MCF 10A (cell line): ENCODE data around the gene DPP8. TPM values are rescaled to one million over a fixed set of nuclear protein-coding genes. Genes with fewer than 3 reads are reported as not detected.

Experiments
- BruUV-seq: library from RNA; stranded (reverse); fragments of 400-500 nt; replicated peaks from 2 replicates; lab custom pipeline; 2021; lab: Mats Ljungman, UMichigan
- CTCF ChIA-PET: fragments of 300-600 bp; sonication (Branson Sonifier 250); formaldehyde crosslinking; extraction: SDS; loops from one replicate; lab custom pipeline; 2021; ENCODE audit warnings: antibody characterized with exemption, inconsistent platforms; lab: Yijun Ruan, JAX
- POLR2A ChIA-PET: fragments of 300-600, 350-650 bp; sonication (Branson Sonifier 250); formaldehyde crosslinking; extraction: SDS; loops from one replicate; lab custom pipeline; 2020; ENCODE audit warnings: antibody characterized with exemption, inconsistent platforms; lab: Yijun Ruan, JAX
- DNase-seq: peaks from one replicate; pipeline ENCODE4 v3.0.0-alpha.2; 2018; ENCODE audit not compliant: unreplicated experiment
- H3K27ac Mint-ChIP-seq: one replicate; pipeline ENCODE4 v1.8.0; 2022; ENCODE audit warnings: mild to moderate bottlenecking, low read depth, mixed read lengths; ENCODE audit not compliant: unreplicated experiment
- H3K27me3 Mint-ChIP-seq: one replicate; pipeline ENCODE4 v1.8.0; 2022; ENCODE audit warnings: mixed read lengths; ENCODE audit not compliant: insufficient read depth, unreplicated experiment
- H3K36me3 Mint-ChIP-seq: one replicate; pipeline ENCODE4 v1.8.0; 2022; ENCODE audit warnings: mild to moderate bottlenecking, moderate library complexity, mixed read lengths; ENCODE audit not compliant: insufficient read depth, unreplicated experiment
- H3K4me1 Mint-ChIP-seq: one replicate; pipeline ENCODE4 v1.8.0; 2022; ENCODE audit warnings: mixed read lengths; ENCODE audit not compliant: insufficient read depth, unreplicated experiment
- H3K4me3 Mint-ChIP-seq: one replicate; pipeline ENCODE4 v1.8.0; 2022; ENCODE audit warnings: mild to moderate bottlenecking, moderate library complexity, mixed read lengths; ENCODE audit not compliant: unreplicated experiment
- H3K9me3 Mint-ChIP-seq: one replicate; pipeline ENCODE4 v1.8.0; 2022; ENCODE audit warnings: mixed read lengths; ENCODE audit not compliant: unreplicated experiment
- CTCF ChIP-seq: fragments of 200-600 bp; IDR thresholded peaks from one replicate; pipeline ENCODE4 v1.8.0; 2022; ENCODE audit warnings: antibody characterized with exemption, mild to moderate bottlenecking; ENCODE audit not compliant: unreplicated experiment
- intact Hi-C: fragments of 100-400 bp; cut with micrococcal nuclease; formaldehyde crosslinking; loops from 2 replicates; pipeline ENCODE4 v1.14.1; 2022
- total RNA-seq: library from RNA; stranded (reverse); gene quantifications from 2 replicates; pipeline ENCODE4 v1.2.3, GENCODE V29; 2022

Gene DPP8
- total RNA-seq, 1 experiment from 2014 or later = 24.5 TPM

GRCh38 chr15:65394280-65394789 lies 123.2 kb downstream of the DPP8 start:
- no TSS peak for BruUV-seq
- POLR2A ChIA-PET = no interaction called here

GRCh38 chr15:65393557-65393956 lies 123.9 kb downstream of the DPP8 start:
- Mint-ChIP-seq H3K9me3 (no peaks in the 10 kb centered on the region), H3K36me3 (peaks cover 5% of the 10 kb centered on the region), H3K4me3 (no peak overlapping the region), H3K27me3 (peaks cover 71% of the 10 kb centered on the region), H3K4me1 (no peaks in the 10 kb centered on the region), H3K27ac (no peak overlapping the region)
- intact Hi-C loops = no loop called here
- DNase-seq = no peak
- ChIA-PET POLR2A (no interaction called here), CTCF (interaction anchor here (2.2 kb wide), 1 partner anchor 75 kb away, joined by 13 read pairs; no protein-coding TSS in a partner anchor)
- TF ChIP-seq CTCF = no peak
- BruUV-seq = no TSS peak

More at GRCh38 chr15:65394280-65394789, 123.2 kb downstream of the DPP8 start:
- CTCF ChIA-PET = interaction anchor here (0.7 to 2.2 kb wide), 4 partner anchors 9 to 229 kb away, joined by 3 to 13 read pairs (median 8); no protein-coding TSS in a partner anchor
- no peak overlapping the region for H3K4me3 Mint-ChIP-seq
- intact Hi-C loops = no loop called here
- H3K27me3 Mint-ChIP-seq = peaks cover 66% of the 10 kb centered on the region
- no peaks in the 10 kb centered on the region for H3K9me3 Mint-ChIP-seq
- TF ChIP-seq CTCF = no peak
- H3K27ac Mint-ChIP-seq = no peak overlapping the region
- no peak for DNase-seq
- H3K36me3 Mint-ChIP-seq = peaks cover 5% of the 10 kb centered on the region
- H3K4me1 Mint-ChIP-seq = no peaks in the 10 kb centered on the region

GRCh38 chr15:65393091-65393490 lies 124.4 kb downstream of the DPP8 start:
- H3K27ac Mint-ChIP-seq = no peak overlapping the region
- no peak for TF ChIP-seq CTCF
- H3K27me3 Mint-ChIP-seq = peaks cover 71% of the 10 kb centered on the region
- H3K4me3 Mint-ChIP-seq = no peak overlapping the region
- BruUV-seq = no TSS peak
- intact Hi-C loops = no loop called here
- no peaks in the 10 kb centered on the region for H3K4me1 Mint-ChIP-seq
- H3K9me3 Mint-ChIP-seq = no peaks in the 10 kb centered on the region
- peaks cover 5% of the 10 kb centered on the region for H3K36me3 Mint-ChIP-seq
- POLR2A ChIA-PET = no interaction called here
- CTCF ChIA-PET = interaction anchor here (1.1 kb wide), 1 partner anchor 74 kb away, joined by 6 read pairs; no protein-coding TSS in a partner anchor
- DNase-seq = no peak

Other genes with a start within 250 kb of the DPP8 start
- 5.9 and 6.1 TPM in 2 replicates for gene PARP16, start 230.8 kb downstream of the DPP8 start, total RNA-seq
- gene RNU5A-1, start 221.6 kb downstream of the DPP8 start, total RNA-seq = not detected in 2 replicates
- not detected in 2 replicates for gene RNU5B-1, start 213.0 kb downstream of the DPP8 start, total RNA-seq
- gene IGDCC3, start 139.7 kb downstream of the DPP8 start, total RNA-seq = not detected in 2 replicates
- gene IGDCC4, start 94.7 kb downstream of the DPP8 start, total RNA-seq = 0.12 TPM in 1 of 2 replicates, not detected in the other
- 26.8 and 31.4 TPM in 2 replicates for gene HACD3, start 12.8 kb upstream of the DPP8 start, total RNA-seq
- 43.9 and 47.0 TPM in 2 replicates for gene INTS14, start 93.4 kb upstream of the DPP8 start, total RNA-seq
- 8.2 TPM in 2 replicates for gene SLC24A1, start 104.2 kb upstream of the DPP8 start, total RNA-seq